ENCODE results near the gene CAMP.
"Not testable (repeated sequence)": the region's sequence is repeated elsewhere in the genome, so short reads cannot be mapped to it uniquely, and the experiment has no call there.

The CAMP gene

GRCh38 chr3:48222616-48223513 lies at the start of gene CAMP:
TSS of gene CAMP (plus strand) at chr3:48223495. CDS start at chr3:48223512, 17 bp downstream.
- DNase-seq: peak; percentile 86

GRCh38 chr3:48178072-48178471 lies 45.2 kb upstream of the CAMP start:
- no peak for DNase-seq

- DNase-seq: no peak
Measured at GRCh38 chr3:48180021-48180420, 43.3 kb upstream of the CAMP start.

GRCh38 chr3:48180531-48181253 lies 42.6 kb upstream of the CAMP start:
- DNase-seq: no peak

- no peak for DNase-seq
Measured at GRCh38 chr3:48184299-48184698, 39.0 kb upstream of the CAMP start.

GRCh38 chr3:48185129-48185528 lies 38.2 kb upstream of the CAMP start:
- no peak for DNase-seq

GRCh38 chr3:48186631-48187300 lies 36.5 kb upstream of the CAMP start:
- no peak for DNase-seq

- DNase-seq: no peak
Measured at GRCh38 chr3:48187301-48187578, 36.1 kb upstream of the CAMP start.

GRCh38 chr3:48187579-48188265 lies 35.6 kb upstream of the CAMP start:
- DNase-seq: peak; percentile 41

- DNase-seq: peak; percentile 98
Measured at GRCh38 chr3:48188266-48189201, 34.8 kb upstream of the CAMP start, which contains the start of gene CDC25A. TSS of gene CDC25A (minus strand) at chr3:48188417. CDS start at chr3:48187947, 470 bp downstream.

- no peak for DNase-seq
Measured at GRCh38 chr3:48189321-48189720, 34.0 kb upstream of the CAMP start.

- no peak for DNase-seq
Measured at GRCh38 chr3:48190911-48191310, 32.4 kb upstream of the CAMP start.

- DNase-seq: peak; percentile 73
Measured at GRCh38 chr3:48194446-48195071, 28.7 kb upstream of the CAMP start.

- DNase-seq: no peak
Measured at GRCh38 chr3:48196611-48197010, 26.7 kb upstream of the CAMP start.

- no peak for DNase-seq
Measured at GRCh38 chr3:48199117-48199516, 24.2 kb upstream of the CAMP start.

GRCh38 chr3:48202632-48203031 lies 20.7 kb upstream of the CAMP start:
- DNase-seq: no peak

- DNase-seq: no peak
Measured at GRCh38 chr3:48208076-48208475, 15.2 kb upstream of the CAMP start.

GRCh38 chr3:48209445-48209844 lies 13.8 kb upstream of the CAMP start:
- no peak for DNase-seq

- DNase-seq: not testable (repeated sequence)
Measured at GRCh38 chr3:48210534-48210933, 12.8 kb upstream of the CAMP start.

GRCh38 chr3:48211776-48212175 lies 11.5 kb upstream of the CAMP start:
- DNase-seq: not testable (repeated sequence)

GRCh38 chr3:48214225-48214624 lies 9.1 kb upstream of the CAMP start:
- no peak for DNase-seq

Measured in NCI-H69 (cell line).